Esophagus squamous epithelium (tissue), 5 donors: ENCODE measurements around the gene IKZF3. TPM values are rescaled to one million over a fixed set of nuclear protein-coding genes. Genes with fewer than 3 reads are reported as not detected.

Source experiments
- DNase-seq: peaks from one replicate; lab custom pipeline; 2025; lab: John Stamatoyannopoulos, UW
- H3K27ac ChIP-seq, 4 donors: fragments of 200-600 bp; sonication (generic); one replicate each; pipeline ENCODE4 v1.5.1; 2016 to 2019; ENCODE audit warnings: mild to moderate bottlenecking in 1 of 4
- H3K27me3 ChIP-seq, 4 donors: fragments of 200-600 bp; sonication (generic); 1 replicate in 3 of 4; 2 replicates in 1 of 4; pipeline versions ENCODE4 v1.5.1 to v1.6.0; 2017 to 2021; ENCODE audit warnings: antibody characterized with exemption in 1 of 4
- H3K36me3 ChIP-seq, 3 donors: fragments of 200-600 bp; sonication (generic); one replicate each; pipeline ENCODE4 v1.5.1; 2016 to 2019
- H3K4me1 ChIP-seq, 3 donors: fragments of 200-600 bp; sonication (generic); one replicate each; pipeline ENCODE4 v1.5.1; 2017 to 2019
- H3K4me3 ChIP-seq, 4 donors: fragments of 200-600 bp; sonication (generic); 1 replicate in 3 of 4; 2 replicates in 1 of 4; pipeline ENCODE4 v1.5.1; 2016 to 2019; ENCODE audit warnings: mild to moderate bottlenecking in 2 of 4, moderate library complexity in 1 of 4
- H3K9me3 ChIP-seq, 3 donors: fragments of 200-600 bp; sonication (generic); one replicate each; pipeline ENCODE4 v1.5.1; 2016 to 2019
- POLR2A ChIP-seq, 4 donors: fragments of 450-650 bp; IDR thresholded peaks; one replicate each; pipeline ENCODE4 v1.6.1; 2017; ENCODE audit warnings: antibody characterized with exemption in 4 of 4, mild to moderate bottlenecking in 4 of 4, moderate library complexity in 3 of 4
- WGBS, 2 donors: methylation state at CpG; one replicate each; pipeline ENCODE4 v1.1.5; 2018; 5-methylcytosine and 5-hydroxymethylcytosine counted together
- intact Hi-C: fragments of 100-400 bp; cut with DNase I; formaldehyde crosslinking; loops from one replicate; pipeline ENCODE4 v1.15.0; 2022
- total RNA-seq, 4 donors: library from RNA; depleted of rRNA; stranded (reverse); fragments of >200 nt; gene quantifications; one replicate each; pipeline ENCODE4 v1.1.0, GENCODE V29; 2016
- TF ChIP-seq, protein P1 (sequence below), 6 experiments: fragments of 450-650 bp in 4 of 6; fragments of 200-600 bp in 2 of 6; sonication (generic) in 2 of 6; IDR thresholded peaks; one replicate each; pipeline ENCODE4 v1.5.1; 2016 to 2019; ENCODE audit warnings: antibody characterized with exemption in 6 of 6, mild to moderate bottlenecking in 4 of 6, moderate library complexity in 4 of 6
- donor health status: DM: yes; HTN: yes; CAD: no.

The IKZF3 gene
- total RNA-seq, 4 donors from 2014 or later, result 2.1 to 9.0 (median 3.8) TPM

DNA sequence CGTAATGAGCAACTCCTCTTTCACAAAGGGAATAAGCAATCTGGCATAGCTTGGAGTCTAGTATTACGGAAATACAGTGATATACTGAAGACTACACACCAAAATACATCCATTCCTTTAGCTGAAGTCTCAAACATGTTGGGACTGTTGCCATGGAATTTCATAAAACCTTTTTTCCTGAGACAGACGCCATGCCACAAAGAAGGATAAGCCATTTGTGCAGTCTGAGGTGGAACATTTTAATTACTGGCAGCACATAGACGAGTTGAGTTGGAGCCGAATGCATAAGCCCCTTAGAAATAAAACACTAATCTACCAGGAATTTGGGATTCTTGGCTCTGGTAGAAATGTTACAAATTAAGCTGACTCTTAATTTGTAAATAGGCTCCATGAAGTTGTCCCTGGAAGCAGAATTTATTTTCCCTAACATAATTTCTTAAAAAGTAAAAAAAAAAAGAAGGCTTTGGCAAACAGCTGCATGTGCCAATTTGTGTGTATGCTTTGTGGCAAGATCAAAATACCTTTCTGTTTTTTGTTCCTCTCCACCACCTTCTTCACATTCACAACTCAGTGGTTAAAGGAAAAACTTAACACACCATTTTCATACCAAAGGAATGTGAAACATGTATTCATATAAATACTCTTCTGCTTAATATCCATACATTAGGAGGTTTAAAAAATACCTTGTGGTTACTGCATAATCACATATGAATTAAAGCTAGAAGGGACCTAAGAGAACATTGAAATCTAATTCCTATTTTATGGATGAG lies 100.9 kb downstream of the IKZF3 start:
- peaks cover 0 to 35% (median 0%) of the 10 kb centered on the region in 4 donors for H3K27me3 ChIP-seq
- no peak overlapping the region for H3K27ac ChIP-seq
- H3K4me1 ChIP-seq, result no peaks in the 10 kb centered on the region
- no peaks in the 10 kb centered on the region for H3K9me3 ChIP-seq
- H3K36me3 ChIP-seq, result no peaks in the 10 kb centered on the region
- WGBS, 2 donors, result 54 to 56% methylated on average over 5 of the region's 5 CpGs
- H3K4me3 ChIP-seq, result no peak overlapping the region
- DNase-seq, result no peak
- intact Hi-C loops, result loop anchor here (10.0 kb wide), 1 partner anchor 102 kb away; the partner anchor contains the start of genes IKZF3 and ZPBP2
- no peak for TF ChIP-seq POLR2A (IDR thresholded peaks at IDR 0.05)
- TF ChIP-seq, protein P1, sequence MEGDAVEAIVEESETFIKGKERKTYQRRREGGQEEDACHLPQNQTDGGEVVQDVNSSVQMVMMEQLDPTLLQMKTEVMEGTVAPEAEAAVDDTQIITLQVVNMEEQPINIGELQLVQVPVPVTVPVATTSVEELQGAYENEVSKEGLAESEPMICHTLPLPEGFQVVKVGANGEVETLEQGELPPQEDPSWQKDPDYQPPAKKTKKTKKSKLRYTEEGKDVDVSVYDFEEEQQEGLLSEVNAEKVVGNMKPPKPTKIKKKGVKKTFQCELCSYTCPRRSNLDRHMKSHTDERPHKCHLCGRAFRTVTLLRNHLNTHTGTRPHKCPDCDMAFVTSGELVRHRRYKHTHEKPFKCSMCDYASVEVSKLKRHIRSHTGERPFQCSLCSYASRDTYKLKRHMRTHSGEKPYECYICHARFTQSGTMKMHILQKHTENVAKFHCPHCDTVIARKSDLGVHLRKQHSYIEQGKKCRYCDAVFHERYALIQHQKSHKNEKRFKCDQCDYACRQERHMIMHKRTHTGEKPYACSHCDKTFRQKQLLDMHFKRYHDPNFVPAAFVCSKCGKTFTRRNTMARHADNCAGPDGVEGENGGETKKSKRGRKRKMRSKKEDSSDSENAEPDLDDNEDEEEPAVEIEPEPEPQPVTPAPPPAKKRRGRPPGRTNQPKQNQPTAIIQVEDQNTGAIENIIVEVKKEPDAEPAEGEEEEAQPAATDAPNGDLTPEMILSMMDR (IDR thresholded peaks at IDR 0.05), result no peak

DNA sequence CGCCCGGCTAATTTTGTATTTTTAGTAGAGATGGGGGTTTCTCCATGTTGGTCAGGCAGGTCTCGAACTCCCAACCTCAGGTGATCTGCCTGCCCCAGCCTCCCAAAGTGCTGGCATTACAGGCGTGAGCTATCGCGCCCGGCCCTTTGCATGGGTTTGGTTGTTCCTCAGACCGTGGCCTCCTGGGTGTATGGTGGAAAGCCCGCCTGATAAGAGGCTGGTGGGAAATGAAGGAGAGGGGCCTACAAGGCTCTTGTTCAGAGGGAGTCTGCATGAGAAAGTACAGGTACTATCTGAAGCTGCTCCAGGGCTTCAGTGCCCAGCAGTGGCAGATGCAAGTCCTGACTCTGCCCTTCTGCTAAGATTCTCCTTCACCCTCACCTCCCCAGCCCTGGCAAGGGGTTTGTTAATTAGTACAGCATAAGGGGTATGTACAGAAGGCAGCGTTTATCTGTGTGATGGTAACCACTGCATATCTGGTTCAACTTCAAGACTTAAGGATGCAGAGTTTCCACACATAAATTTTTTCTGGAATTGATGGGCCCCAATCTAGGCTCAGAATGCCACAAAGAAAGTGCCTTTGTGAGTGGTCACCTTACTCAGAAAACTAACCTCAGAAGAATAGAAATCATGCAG lies 102.1 kb downstream of the IKZF3 start:
- WGBS, 2 donors, result 88 to 94% methylated on average over 3 to 4 of the region's 10 CpGs
- intact Hi-C loops, result loop anchor here (10.0 kb wide), 1 partner anchor 103 kb away; the partner anchor contains the start of genes IKZF3 and ZPBP2
- H3K27me3 ChIP-seq, result peaks cover 0 to 35% (median 0%) of the 10 kb centered on the region in 4 donors
- TF ChIP-seq, protein P1 (IDR thresholded peaks at IDR 0.05), result no peak
- TF ChIP-seq POLR2A (IDR thresholded peaks at IDR 0.05), result no peak
- H3K4me1 ChIP-seq, result no peaks in the 10 kb centered on the region
- H3K36me3 ChIP-seq, result no peaks in the 10 kb centered on the region
- no peaks in the 10 kb centered on the region for H3K9me3 ChIP-seq
- H3K4me3 ChIP-seq, result no peak overlapping the region
- DNase-seq, result no peak
- H3K27ac ChIP-seq, result no peak overlapping the region

DNA sequence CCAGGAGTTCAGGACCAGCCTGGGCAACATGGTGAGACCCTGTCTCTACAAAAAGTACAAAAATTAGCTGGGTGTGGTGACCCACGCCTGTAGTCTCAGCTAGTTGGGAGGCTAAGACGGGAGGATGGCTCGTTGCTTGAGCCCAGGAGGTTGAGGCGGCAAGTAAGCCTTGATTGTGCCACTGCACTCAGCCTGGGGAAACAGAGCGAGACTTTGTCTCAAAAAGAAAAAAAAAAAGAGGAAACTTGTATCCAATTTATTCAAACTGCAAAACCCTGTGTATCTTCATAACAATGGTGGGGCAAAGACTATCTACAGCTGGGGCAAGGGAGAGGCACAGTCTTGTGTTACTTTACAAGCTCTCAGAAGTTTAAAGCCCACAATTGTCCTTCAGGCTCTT lies 104.9 kb downstream of the IKZF3 start:
- DNase-seq, result no peak
- H3K4me1 ChIP-seq, result peaks cover 5 to 16% (median 6%) of the 10 kb centered on the region in 3 donors
- peaks cover 0 to 35% (median 0%) of the 10 kb centered on the region in 4 donors for H3K27me3 ChIP-seq
- H3K36me3 ChIP-seq, result no peaks in the 10 kb centered on the region
- H3K9me3 ChIP-seq, result no peaks in the 10 kb centered on the region
- 65 to 86% methylated on average over 3 to 5 of the region's 5 CpGs for WGBS, 2 donors
- intact Hi-C loops, result loop anchor here (5.0 kb wide), 1 partner anchor 137 kb away; no protein-coding TSS in a partner anchor
- no peak for TF ChIP-seq POLR2A (IDR thresholded peaks at IDR 0.05)
- TF ChIP-seq, protein P1 (IDR thresholded peaks at IDR 0.05), result no peak
- H3K27ac ChIP-seq, result no peak overlapping the region
- H3K4me3 ChIP-seq, result no peak overlapping the region

DNA sequence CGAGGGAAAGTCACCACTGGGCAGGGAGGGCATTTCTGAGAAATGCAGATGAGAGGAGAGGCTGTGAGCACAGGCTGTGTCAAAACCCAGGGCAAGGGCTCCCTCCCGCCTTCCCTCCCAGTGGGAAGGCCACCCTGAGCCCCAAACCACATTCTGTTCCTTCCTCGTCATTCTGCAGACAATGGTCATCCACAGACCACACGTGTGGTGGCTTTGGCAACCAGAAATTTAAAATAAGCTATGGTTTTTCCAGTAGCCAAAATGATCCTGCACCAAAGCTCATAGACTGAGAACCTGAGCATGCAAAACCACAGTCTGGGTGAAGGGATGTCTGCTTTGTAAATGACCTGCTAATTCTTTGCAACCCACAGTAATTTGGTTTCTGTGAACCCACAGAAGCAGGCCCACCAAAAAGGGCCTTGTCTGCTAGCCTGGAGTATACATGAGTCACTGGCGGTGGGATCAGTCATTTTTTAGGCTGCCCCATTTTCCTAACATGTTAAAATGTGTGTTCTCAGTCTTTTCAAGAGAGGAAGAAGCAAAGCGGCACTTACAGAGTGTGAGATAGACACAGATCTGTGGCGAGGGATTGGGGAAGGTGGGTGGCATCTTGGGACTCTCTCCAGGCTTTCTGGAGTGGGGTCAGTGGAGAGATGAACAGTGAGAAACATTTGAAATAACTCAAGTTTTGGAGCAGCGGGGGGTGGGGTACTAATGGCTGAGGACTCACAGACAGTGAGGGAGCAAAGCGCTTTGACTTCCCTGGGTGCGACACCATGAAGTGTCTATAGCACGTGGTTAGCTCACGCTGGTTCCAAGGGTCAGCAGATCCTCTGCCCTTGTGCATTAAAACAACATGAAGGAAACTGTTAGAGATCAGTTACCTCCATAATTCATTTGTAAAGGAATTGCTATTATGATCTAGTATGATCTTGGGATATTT lies 105.9 kb downstream of the IKZF3 start:
- no peak for DNase-seq
- Histone ChIP-seq H3K27ac (no peak overlapping the region), H3K4me1 (peaks cover 10 to 26% (median 16%) of the 10 kb centered on the region in 3 donors), H3K36me3 (no peaks in the 10 kb centered on the region), H3K9me3 (no peaks in the 10 kb centered on the region), H3K27me3 (peaks cover 0 to 28% (median 0%) of the 10 kb centered on the region in 4 donors), H3K4me3 (no peak overlapping the region)
- WGBS, 2 donors, result 56 to 57% methylated on average over 12 of the region's 12 CpGs
- no peak for TF ChIP-seq POLR2A (IDR thresholded peaks at IDR 0.05)
- TF ChIP-seq, protein P1 (IDR thresholded peaks at IDR 0.05), result no peak
- intact Hi-C loops, result loop anchor here (5.0 kb wide), 1 partner anchor 136 kb away; no protein-coding TSS in a partner anchor
